ENCODE measurements around the gene OR8B4. TPM values are rescaled to one million over a fixed set of nuclear protein-coding genes. Genes with fewer than 3 reads are reported as not detected.

The OR8B4 gene
- total and polyA plus RNA-seq, 2 donors (not counting 1 experiment from before 2014, with no cell fraction given) = not detected

DNA sequence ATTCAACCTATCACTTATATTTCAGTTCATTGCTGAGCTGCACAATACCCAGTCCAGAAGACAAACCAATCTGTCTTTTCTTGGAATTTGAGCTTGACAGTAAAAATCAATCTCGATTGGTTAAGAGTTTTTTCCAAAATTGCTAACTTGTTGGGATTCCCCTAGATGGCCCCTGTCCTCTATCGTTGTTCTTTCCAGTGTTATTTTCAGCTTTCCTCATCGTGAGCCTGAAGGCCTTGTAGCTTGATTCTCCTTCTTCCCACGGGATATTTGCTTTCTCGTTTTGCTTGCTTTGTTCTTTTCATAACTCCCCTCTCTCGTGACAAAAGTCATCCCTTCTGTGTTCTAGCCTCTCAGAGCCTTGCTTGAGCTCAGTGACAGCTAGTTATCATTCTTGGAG, 17.8 kb upstream of the OR8B4 start:
- peaks cover 0 to 2% (median 0%) of the 10 kb centered on the region in 3 donors for H3K9me3 ChIP-seq (ENCODE audit: control extremely low read depth in 1 of 3, control insufficient read depth in 2 of 3, insufficient read depth in 1 of 3, low read length in 2 of 3)
- Mint-ChIP-seq H3K4me1 (no peaks in the 10 kb centered on the region), H3K27me3 (peaks cover 34% of the 10 kb centered on the region), H3K27ac (no peak overlapping the region), H3K4me3 (no peak overlapping the region), H3K9me3 (ENCODE audit: insufficient read depth) (no peaks in the 10 kb centered on the region)
- H3K4me3 ChIP-seq (ENCODE audit: control extremely low read depth in 1 of 5, extremely low read depth in 1 of 5, insufficient read depth in 1 of 5, low read depth in 2 of 5, low read length in 4 of 5) = no peak overlapping the region
- H3K36me3 ChIP-seq (replicated peaks in 1 of 2; ENCODE audit: control extremely low read depth in 1 of 2, control insufficient read depth in 1 of 2, extremely low read depth in 1 of 2, insufficient read depth in 2 of 2, low read length in 1 of 2) = no peaks in the 10 kb centered on the region
- H3K27me3 ChIP-seq (replicated peaks in 1 of 4; ENCODE audit: control extremely low read depth in 1 of 4, control insufficient read depth in 3 of 4, insufficient read depth in 4 of 4, low read length in 3 of 4) = peaks cover 0 to 3% (median 0%) of the 10 kb centered on the region in 4 experiments
- POLR2A ChIA-PET = no interaction called here
- intact Hi-C loops (cut with micrococcal nuclease) = no loop called here
- CTCF ChIA-PET = no interaction called here
- DNase-seq = no peak
- H3K4me2 ChIP-seq (replicated peaks; ENCODE audit: low read depth, low read length, poor library complexity, severe bottlenecking) = no peak overlapping the region
- no peaks in the 10 kb centered on the region for H3K4me1 ChIP-seq (ENCODE audit: control insufficient read depth in 2 of 2, insufficient read depth in 2 of 2, low read length in 2 of 2)
- ATAC-seq (ENCODE audit: low read depth) = no peak
- H4K20me1 ChIP-seq (ENCODE audit: control insufficient read depth, insufficient read depth, low read length, poor library complexity, severe bottlenecking) = no peaks in the 10 kb centered on the region
- H3K27ac ChIP-seq (ENCODE audit: low read length in 2 of 2) = no peak overlapping the region
- H2AFZ ChIP-seq (ENCODE audit: insufficient read depth, low read depth, low read length, poor library complexity, severe bottlenecking) = no peak overlapping the region
- no peaks in the 10 kb centered on the region for H3K79me2 ChIP-seq (ENCODE audit: control insufficient read depth, insufficient read depth, low read length)
- no peak overlapping the region for H3K9ac ChIP-seq (ENCODE audit: low read length)
- TF ChIP-seq EZH2 (IDR thresholded peaks at IDR 0.05; ENCODE audit: borderline replicate concordance, insufficient read depth, low read depth, low read length, poor library complexity, severe bottlenecking) = no peak
- TF ChIP-seq, protein P1, sequence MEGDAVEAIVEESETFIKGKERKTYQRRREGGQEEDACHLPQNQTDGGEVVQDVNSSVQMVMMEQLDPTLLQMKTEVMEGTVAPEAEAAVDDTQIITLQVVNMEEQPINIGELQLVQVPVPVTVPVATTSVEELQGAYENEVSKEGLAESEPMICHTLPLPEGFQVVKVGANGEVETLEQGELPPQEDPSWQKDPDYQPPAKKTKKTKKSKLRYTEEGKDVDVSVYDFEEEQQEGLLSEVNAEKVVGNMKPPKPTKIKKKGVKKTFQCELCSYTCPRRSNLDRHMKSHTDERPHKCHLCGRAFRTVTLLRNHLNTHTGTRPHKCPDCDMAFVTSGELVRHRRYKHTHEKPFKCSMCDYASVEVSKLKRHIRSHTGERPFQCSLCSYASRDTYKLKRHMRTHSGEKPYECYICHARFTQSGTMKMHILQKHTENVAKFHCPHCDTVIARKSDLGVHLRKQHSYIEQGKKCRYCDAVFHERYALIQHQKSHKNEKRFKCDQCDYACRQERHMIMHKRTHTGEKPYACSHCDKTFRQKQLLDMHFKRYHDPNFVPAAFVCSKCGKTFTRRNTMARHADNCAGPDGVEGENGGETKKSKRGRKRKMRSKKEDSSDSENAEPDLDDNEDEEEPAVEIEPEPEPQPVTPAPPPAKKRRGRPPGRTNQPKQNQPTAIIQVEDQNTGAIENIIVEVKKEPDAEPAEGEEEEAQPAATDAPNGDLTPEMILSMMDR (IDR thresholded peaks at IDR 0.05) = no peak
- 78% methylated on average over 6 of the region's 6 CpGs for WGBS (ENCODE audit: insufficient coverage)

DNA sequence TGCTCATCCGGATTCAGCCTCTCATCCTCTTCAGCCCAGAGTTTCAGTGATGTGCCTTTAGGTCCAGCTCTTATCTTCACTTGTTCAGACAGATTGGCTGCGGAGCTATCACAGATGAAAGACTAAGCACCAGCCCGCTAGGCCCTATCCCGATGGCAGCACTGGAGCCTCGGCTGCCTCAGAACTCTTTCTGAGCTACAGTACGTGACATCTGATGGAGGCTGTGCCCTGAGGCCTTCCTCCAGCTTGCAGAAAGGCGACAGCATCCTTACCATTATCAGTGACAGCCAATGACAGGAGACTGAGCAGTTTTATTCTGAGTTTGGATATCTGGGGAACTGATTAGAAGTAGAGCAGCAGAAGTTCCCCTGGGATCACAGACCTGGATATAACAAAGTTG, 16.8 kb upstream of the OR8B4 start:
- H3K4me1 Mint-ChIP-seq = no peaks in the 10 kb centered on the region
- POLR2A ChIA-PET = no interaction called here
- no peak overlapping the region for H3K27ac ChIP-seq (ENCODE audit: low read length in 2 of 2)
- H3K36me3 ChIP-seq (replicated peaks in 1 of 2; ENCODE audit: control extremely low read depth in 1 of 2, control insufficient read depth in 1 of 2, extremely low read depth in 1 of 2, insufficient read depth in 2 of 2, low read length in 1 of 2) = no peaks in the 10 kb centered on the region
- no peak for DNase-seq
- no peaks in the 10 kb centered on the region for H3K4me1 ChIP-seq (ENCODE audit: control insufficient read depth in 2 of 2, insufficient read depth in 2 of 2, low read length in 2 of 2)
- H3K27me3 ChIP-seq (replicated peaks in 1 of 4; ENCODE audit: control extremely low read depth in 1 of 4, control insufficient read depth in 3 of 4, insufficient read depth in 4 of 4, low read length in 3 of 4) = peaks cover 0 to 3% (median 0%) of the 10 kb centered on the region in 4 experiments
- WGBS (ENCODE audit: insufficient coverage) = 93% methylated on average over 6 of the region's 7 CpGs
- no peak overlapping the region for H3K4me2 ChIP-seq (replicated peaks; ENCODE audit: low read depth, low read length, poor library complexity, severe bottlenecking)
- H3K4me3 Mint-ChIP-seq = no peak overlapping the region
- H3K79me2 ChIP-seq (ENCODE audit: control insufficient read depth, insufficient read depth, low read length) = no peaks in the 10 kb centered on the region
- intact Hi-C loops (cut with micrococcal nuclease) = no loop called here
- H4K20me1 ChIP-seq (ENCODE audit: control insufficient read depth, insufficient read depth, low read length, poor library complexity, severe bottlenecking) = no peaks in the 10 kb centered on the region
- no peak overlapping the region for H3K4me3 ChIP-seq (ENCODE audit: control extremely low read depth in 1 of 5, extremely low read depth in 1 of 5, insufficient read depth in 1 of 5, low read depth in 2 of 5, low read length in 4 of 5)
- H2AFZ ChIP-seq (ENCODE audit: insufficient read depth, low read depth, low read length, poor library complexity, severe bottlenecking) = no peak overlapping the region
- no peak for TF ChIP-seq EZH2 (IDR thresholded peaks at IDR 0.05; ENCODE audit: borderline replicate concordance, insufficient read depth, low read depth, low read length, poor library complexity, severe bottlenecking)
- TF ChIP-seq, protein P1 (IDR thresholded peaks at IDR 0.05) = no peak
- no peak overlapping the region for H3K27ac Mint-ChIP-seq
- CTCF ChIA-PET = interaction anchor here (0.6 to 1.2 kb wide), 2 partner anchors 9 to 485 kb away, joined by 3 to 4 read pairs; no protein-coding TSS in a partner anchor
- no peak for ATAC-seq (ENCODE audit: low read depth)
- peaks cover 34% of the 10 kb centered on the region for H3K27me3 Mint-ChIP-seq
- no peak overlapping the region for H3K9ac ChIP-seq (ENCODE audit: low read length)
- H3K9me3 Mint-ChIP-seq (ENCODE audit: insufficient read depth) = peaks cover 2% of the 10 kb centered on the region
- peaks cover 0 to 3% (median 0%) of the 10 kb centered on the region in 3 donors for H3K9me3 ChIP-seq (ENCODE audit: control extremely low read depth in 1 of 3, control insufficient read depth in 2 of 3, insufficient read depth in 1 of 3, low read length in 2 of 3)

All from B cell (primary cell).